ENCODE measurements around the gene PTPRN2.

Gene PTPRN2

GRCh38 chr7:158062661-158063060 lies 525.0 kb downstream of the PTPRN2 start:
- Histone ChIP-seq H3K27me3 (ENCODE audit: control insufficient read depth, insufficient read depth, low read length) (no peaks in the 10 kb centered on the region), H3K9ac (ENCODE audit: low read depth, low read length) (no peak overlapping the region), H3K9me3 (replicated peaks; ENCODE audit: low read length) (peaks cover 15% of the 10 kb centered on the region)

GRCh38 chr7:158061884-158062656 lies 525.6 kb downstream of the PTPRN2 start:
- Histone ChIP-seq H3K4me3 (ENCODE audit: low read length) (no peak overlapping the region), H3K27me3 (ENCODE audit: control insufficient read depth, insufficient read depth, low read length) (no peaks in the 10 kb centered on the region), H3K4me1 (ENCODE audit: control insufficient read depth, insufficient read depth, low read length) (no peaks in the 10 kb centered on the region), H3K9ac (ENCODE audit: low read depth, low read length) (no peak overlapping the region), H3K36me3 (ENCODE audit: insufficient read depth, low read length) (no peaks in the 10 kb centered on the region), H3K4me2 (ENCODE audit: low read length) (no peak overlapping the region), H3K9me3 (replicated peaks; ENCODE audit: low read length) (peaks cover 15% of the 10 kb centered on the region)

More at GRCh38 chr7:158062661-158063060, 525.0 kb downstream of the PTPRN2 start:
- Histone ChIP-seq H3K36me3 (ENCODE audit: insufficient read depth, low read length) (no peaks in the 10 kb centered on the region), H3K4me1 (ENCODE audit: control insufficient read depth, insufficient read depth, low read length) (no peaks in the 10 kb centered on the region), H3K4me3 (ENCODE audit: low read length) (no peak overlapping the region), H3K4me2 (ENCODE audit: low read length) (no peak overlapping the region)

- Histone ChIP-seq H3K27me3 (ENCODE audit: control insufficient read depth, insufficient read depth, low read length) (no peaks in the 10 kb centered on the region), H3K4me2 (ENCODE audit: low read length) (no peak overlapping the region), H3K9me3 (replicated peaks; ENCODE audit: low read length) (peaks cover 16% of the 10 kb centered on the region), H3K4me1 (ENCODE audit: control insufficient read depth, insufficient read depth, low read length) (no peaks in the 10 kb centered on the region), H3K36me3 (ENCODE audit: insufficient read depth, low read length) (no peaks in the 10 kb centered on the region), H3K4me3 (ENCODE audit: low read length) (no peak overlapping the region), H3K9ac (ENCODE audit: low read depth, low read length) (no peak overlapping the region)
Observed at GRCh38 chr7:158061026-158061630, 526.5 kb downstream of the PTPRN2 start.

GRCh38 chr7:158060216-158060615 lies 527.4 kb downstream of the PTPRN2 start:
- no peaks in the 10 kb centered on the region for H3K36me3 ChIP-seq (ENCODE audit: insufficient read depth, low read length)
- H3K27me3 ChIP-seq (ENCODE audit: control insufficient read depth, insufficient read depth, low read length) = no peaks in the 10 kb centered on the region
- no peak overlapping the region for H3K9ac ChIP-seq (ENCODE audit: low read depth, low read length)
- H3K4me3 ChIP-seq (ENCODE audit: low read length) = no peak overlapping the region
- peaks cover 22% of the 10 kb centered on the region for H3K9me3 ChIP-seq (replicated peaks; ENCODE audit: low read length)
- no peak overlapping the region for H3K4me2 ChIP-seq (ENCODE audit: low read length)
- H3K4me1 ChIP-seq (ENCODE audit: control insufficient read depth, insufficient read depth, low read length) = no peaks in the 10 kb centered on the region

GRCh38 chr7:158057446-158057845 lies 530.2 kb downstream of the PTPRN2 start:
- H3K27me3 ChIP-seq (ENCODE audit: control insufficient read depth, insufficient read depth, low read length) = no peaks in the 10 kb centered on the region
- H3K9ac ChIP-seq (ENCODE audit: low read depth, low read length) = no peak overlapping the region
- no peaks in the 10 kb centered on the region for H3K4me1 ChIP-seq (ENCODE audit: control insufficient read depth, insufficient read depth, low read length)
- no peaks in the 10 kb centered on the region for H3K36me3 ChIP-seq (ENCODE audit: insufficient read depth, low read length)
- H3K9me3 ChIP-seq (replicated peaks; ENCODE audit: low read length) = peaks cover 26% of the 10 kb centered on the region
- H3K4me3 ChIP-seq (ENCODE audit: low read length) = no peak overlapping the region
- no peak overlapping the region for H3K4me2 ChIP-seq (ENCODE audit: low read length)

GRCh38 chr7:158056761-158057160 lies 530.9 kb downstream of the PTPRN2 start:
- Histone ChIP-seq H3K36me3 (ENCODE audit: insufficient read depth, low read length) (no peaks in the 10 kb centered on the region), H3K4me2 (ENCODE audit: low read length) (no peak overlapping the region), H3K9me3 (replicated peaks; ENCODE audit: low read length) (peaks cover 23% of the 10 kb centered on the region), H3K9ac (ENCODE audit: low read depth, low read length) (no peak overlapping the region), H3K27me3 (ENCODE audit: control insufficient read depth, insufficient read depth, low read length) (no peaks in the 10 kb centered on the region), H3K4me1 (ENCODE audit: control insufficient read depth, insufficient read depth, low read length) (no peaks in the 10 kb centered on the region), H3K4me3 (ENCODE audit: low read length) (no peak overlapping the region)

- Histone ChIP-seq H3K9me3 (replicated peaks; ENCODE audit: low read length) (peaks cover 24% of the 10 kb centered on the region), H3K9ac (ENCODE audit: low read depth, low read length) (no peak overlapping the region), H3K27me3 (ENCODE audit: control insufficient read depth, insufficient read depth, low read length) (no peaks in the 10 kb centered on the region), H3K4me3 (ENCODE audit: low read length) (no peak overlapping the region), H3K4me1 (ENCODE audit: control insufficient read depth, insufficient read depth, low read length) (no peaks in the 10 kb centered on the region), H3K36me3 (ENCODE audit: insufficient read depth, low read length) (no peaks in the 10 kb centered on the region), H3K4me2 (ENCODE audit: low read length) (no peak overlapping the region)
Observed at GRCh38 chr7:158055726-158056510, 531.7 kb downstream of the PTPRN2 start.

GRCh38 chr7:158054611-158055010 lies 533.0 kb downstream of the PTPRN2 start:
- Histone ChIP-seq H3K9ac (ENCODE audit: low read depth, low read length) (no peak overlapping the region), H3K36me3 (ENCODE audit: insufficient read depth, low read length) (no peaks in the 10 kb centered on the region), H3K4me3 (ENCODE audit: low read length) (no peak overlapping the region), H3K4me2 (ENCODE audit: low read length) (no peak overlapping the region), H3K9me3 (replicated peaks; ENCODE audit: low read length) (peaks cover 24% of the 10 kb centered on the region), H3K4me1 (ENCODE audit: control insufficient read depth, insufficient read depth, low read length) (no peaks in the 10 kb centered on the region), H3K27me3 (ENCODE audit: control insufficient read depth, insufficient read depth, low read length) (no peaks in the 10 kb centered on the region)

- no peak overlapping the region for H3K9ac ChIP-seq (ENCODE audit: low read depth, low read length)
- no peak overlapping the region for H3K4me3 ChIP-seq (ENCODE audit: low read length)
- no peaks in the 10 kb centered on the region for H3K27me3 ChIP-seq (ENCODE audit: control insufficient read depth, insufficient read depth, low read length)
- H3K9me3 ChIP-seq (replicated peaks; ENCODE audit: low read length) = peaks cover 24% of the 10 kb centered on the region
- H3K36me3 ChIP-seq (ENCODE audit: insufficient read depth, low read length) = no peaks in the 10 kb centered on the region
- H3K4me1 ChIP-seq (ENCODE audit: control insufficient read depth, insufficient read depth, low read length) = no peaks in the 10 kb centered on the region
- no peak overlapping the region for H3K4me2 ChIP-seq (ENCODE audit: low read length)
Observed at GRCh38 chr7:158054081-158054480, 533.5 kb downstream of the PTPRN2 start.

GRCh38 chr7:158053183-158053915 lies 534.3 kb downstream of the PTPRN2 start:
- Histone ChIP-seq H3K4me3 (ENCODE audit: low read length) (no peak overlapping the region), H3K9me3 (replicated peaks; ENCODE audit: low read length) (peaks cover 24% of the 10 kb centered on the region), H3K27me3 (ENCODE audit: control insufficient read depth, insufficient read depth, low read length) (no peaks in the 10 kb centered on the region), H3K4me1 (ENCODE audit: control insufficient read depth, insufficient read depth, low read length) (no peaks in the 10 kb centered on the region), H3K4me2 (ENCODE audit: low read length) (no peak overlapping the region), H3K9ac (ENCODE audit: low read depth, low read length) (no peak overlapping the region), H3K36me3 (ENCODE audit: insufficient read depth, low read length) (no peaks in the 10 kb centered on the region)
